ENCODE measurements around the gene NUDT16. TPM values are rescaled to one million over a fixed set of nuclear protein-coding genes. Genes with fewer than 3 reads are reported as not detected.

The NUDT16 gene
- total and polyA plus RNA-seq, 9 of the 15 experiments (the other 6 are each of a cell fraction or from before 2014, with no cell fraction given): 1.5 to 11.4 (median 7.6) TPM

GRCh38 chr3:131381445-131382291 is at the start of gene NUDT16 (continued):
- TF ChIP-seq CREB5 (CRISPR knock-in tag; IDR thresholded peaks at IDR 0.05): no peak
- TF ChIP-seq ZFX (CRISPR knock-in tag; IDR thresholded peaks at IDR 0.05): peak; percentile 91
- TF ChIP-seq PRMT5 (CRISPR knock-in tag; IDR thresholded peaks at IDR 0.05): no peak
- peak; percentile 32; the same call in 1 of the 2 replicates for TF ChIP-seq HCFC1 (IDR thresholded peaks at IDR 0.05; ENCODE audit: low read depth, low read length)
- no peak for TF ChIP-seq SNIP1 (IDR thresholded peaks at IDR 0.05; ENCODE audit: low read depth)
- TF ChIP-seq ZBTB1 (CRISPR knock-in tag; IDR thresholded peaks at IDR 0.05; ENCODE audit: borderline replicate concordance, low read depth): no peak
- no peak for TF ChIP-seq ZZZ3 (IDR thresholded peaks at IDR 0.05)
- TF ChIP-seq RBM34 (IDR thresholded peaks at IDR 0.05; ENCODE audit: borderline replicate concordance, insufficient read depth, low read length): no peak
- TF ChIP-seq E2F8 (IDR thresholded peaks at IDR 0.05; ENCODE audit: low read depth, partially characterized antibody): no peak
- TF ChIP-seq POLR2H (tag; IDR thresholded peaks at IDR 0.05; ENCODE audit: low read depth): no peak
- TF ChIP-seq NR2F6 (CRISPR knock-in tag; IDR thresholded peaks at IDR 0.05): no peak
- no peak for TF ChIP-seq CSDE1 (IDR thresholded peaks at IDR 0.05)
- TF ChIP-seq KAT2B (IDR thresholded peaks at IDR 0.05; ENCODE audit: low read depth, low read length): no peak
- TF ChIP-seq ZNF143 (CRISPR knock-in tag; IDR thresholded peaks at IDR 0.05): no peak
- TF ChIP-seq ZNF23 (CRISPR knock-in tag; IDR thresholded peaks at IDR 0.05): no peak
- TF ChIP-seq ZNF592 (IDR thresholded peaks at IDR 0.05): no peak
- TF ChIP-seq FOXA1 (IDR thresholded peaks at IDR 0.05; ENCODE audit: borderline replicate concordance): no peak
- no peak for TF ChIP-seq ATF1 (CRISPR knock-in tag; IDR thresholded peaks at IDR 0.05)
- TF ChIP-seq ATF1 (tag; IDR thresholded peaks at IDR 0.05): peak; percentile 44; the same call in 1 of the 2 replicates
- peak; percentile 22; the same call in 1 of the 2 replicates for TF ChIP-seq ZNF431 (CRISPR knock-in tag; IDR thresholded peaks at IDR 0.05)
- TF ChIP-seq ZNF124 (CRISPR knock-in tag; IDR thresholded peaks at IDR 0.05): no peak

Measured in K562 (cell line).